PC-9 (cell line): Measurements from ENCODE around the gene PNMA8C. TPM values are rescaled to one million over a fixed set of nuclear protein-coding genes. Genes with fewer than 3 reads are reported as not detected.
"Not testable (repeated sequence)": the region's sequence is repeated elsewhere in the genome, so short reads cannot be mapped to it uniquely, and the experiment has no call there.

ENCODE experiments used
- BruUV-seq: library from RNA; stranded (reverse); fragments of 400-500 nt; replicated peaks from 2 replicates; lab custom pipeline; 2021; lab: Mats Ljungman, UMichigan
- CTCF ChIA-PET: fragments of 300-600 bp; sonication (Branson Sonifier 250); formaldehyde crosslinking; loops from one replicate; lab custom pipeline; 2022; ENCODE audit warnings: antibody characterized with exemption; lab: Charles Lee
- POLR2A ChIA-PET: fragments of 300-600 bp; sonication (Branson Sonifier 250); formaldehyde crosslinking; loops from one replicate; lab custom pipeline; 2022; ENCODE audit warnings: antibody characterized with exemption; ENCODE audit not compliant: unreplicated experiment; lab: Charles Lee
- DNase-seq, 2 experiments: peaks; one replicate each; pipeline versions ENCODE4 v3.0.0 to v3.0.0-alpha.2; 2015 to 2022; ENCODE audit warnings: mixed read lengths in 1 of 2
- H2AFZ ChIP-seq: fragments of 200-600 bp; sonication (generic); 2 replicates; pipeline ENCODE4 v1.8.1; 2017; ENCODE audit warnings: antibody characterized with exemption
- H3F3A ChIP-seq: fragments of 200-600 bp; sonication (generic); 2 replicates; pipeline ENCODE4 v1.8.1; 2017; ENCODE audit warnings: antibody characterized with exemption, mild to moderate bottlenecking, low read depth; ENCODE audit not compliant: insufficient read depth
- H3K27ac ChIP-seq: fragments of 200-600 bp; sonication (generic); 2 replicates; pipeline ENCODE4 v1.6.1; 2016; ENCODE audit warnings: mixed run types
- H3K27me3 ChIP-seq: fragments of 200-600 bp; sonication (generic); 2 replicates; pipeline ENCODE4 v1.6.1; 2016; ENCODE audit warnings: low read depth, mixed run types; ENCODE audit not compliant: insufficient read depth
- H3K36me3 ChIP-seq: fragments of 200-600 bp; sonication (generic); 2 replicates; pipeline ENCODE4 v1.6.1; 2016; ENCODE audit warnings: low read depth, mixed run types
- H3K4me1 ChIP-seq: fragments of 200-600 bp; sonication (generic); replicated peaks from 2 replicates; pipeline ENCODE4 v1.6.1; 2016; ENCODE audit warnings: mixed run types; ENCODE audit not compliant: insufficient read depth
- H3K4me2 ChIP-seq: fragments of 200-600 bp; sonication (generic); 2 replicates; pipeline ENCODE4 v1.6.1; 2017; ENCODE audit warnings: mixed run types
- H3K4me3 ChIP-seq: fragments of 200-600 bp; sonication (generic); 2 replicates; pipeline ENCODE4 v1.6.1; 2016; ENCODE audit warnings: mixed run types
- H3K79me2 ChIP-seq: fragments of 200-600 bp; sonication (generic); 2 replicates; pipeline ENCODE4 v1.6.1; 2017; ENCODE audit warnings: low read depth, mixed run types
- H3K9me2 ChIP-seq: fragments of 200-600 bp; sonication (generic); 2 replicates; pipeline ENCODE4 v1.8.1; 2017; ENCODE audit warnings: mild to moderate bottlenecking; ENCODE audit not compliant: insufficient read depth
- H3K9me3 ChIP-seq: fragments of 200-600 bp; sonication (generic); 2 replicates; pipeline ENCODE4 v1.8.1; 2016; ENCODE audit warnings: low read depth; ENCODE audit not compliant: insufficient read depth
- H4K20me1 ChIP-seq: fragments of 200-600 bp; sonication (generic); 2 replicates; pipeline ENCODE4 v1.8.1; 2017; ENCODE audit not compliant: insufficient read depth
- CTCF ChIP-seq: fragments of 200-600 bp; sonication (generic); conservative IDR thresholded peaks from 2 replicates; pipeline ENCODE4 v1.6.1; 2017; ENCODE audit warnings: mixed run types, antibody characterized with exemption, mild to moderate bottlenecking, moderate library complexity
- EZH2 ChIP-seq: fragments of 200-600 bp; sonication (generic); IDR thresholded peaks from 2 replicates; pipeline ENCODE4 v1.8.0; 2017; ENCODE audit warnings: antibody characterized with exemption, low read depth
- intact Hi-C: fragments of 100-400 bp; cut with micrococcal nuclease; formaldehyde crosslinking; loops from one replicate; pipeline ENCODE4 v1.10.0; 2022; ENCODE audit not compliant: unreplicated experiment
- total RNA-seq: library from RNA; stranded (reverse); gene quantifications from 2 replicates; pipeline ENCODE4 v1.2.3, GENCODE V29; 2021

The PNMA8C gene
- total RNA-seq, 1 experiment from 2014 or later = not detected

- Histone ChIP-seq H3K9me2 (no peaks in the 10 kb centered on the region), H3K27me3 (peaks cover 48% of the 10 kb centered on the region), H3K4me2 (no peak overlapping the region), H3K4me3 (no peak overlapping the region), H2AFZ (no peak overlapping the region), H3K9me3 (no peaks in the 10 kb centered on the region), H3F3A (no peaks in the 10 kb centered on the region), H3K79me2 (no peaks in the 10 kb centered on the region), H3K27ac (no peak overlapping the region), H4K20me1 (no peaks in the 10 kb centered on the region), H3K4me1 (no peaks in the 10 kb centered on the region), H3K36me3 (no peaks in the 10 kb centered on the region)
- CTCF ChIA-PET = interaction anchor here (1.2 kb wide), 1 partner anchor 69 kb away, joined by 6 read pairs; no protein-coding TSS in a partner anchor
- intact Hi-C loops = no loop called here
- POLR2A ChIA-PET = interaction anchor here (0.6 kb wide), 2 partner anchors 8 to 31 kb away, joined by 3 read pairs; partner anchors contain the start of gene CCDC8
- TF ChIP-seq CTCF (no peak), EZH2 (no peak)
- no peak for DNase-seq
- no TSS peak for BruUV-seq
These were observed 23.8 kb downstream of the PNMA8C start for GRCh38 chr19:46404753-46405468.

GRCh38 chr19:46404055-46404752 is 24.5 kb downstream of the PNMA8C start:
- no peak overlapping the region for H3K27ac ChIP-seq
- DNase-seq = no peak
- H3K79me2 ChIP-seq = no peaks in the 10 kb centered on the region
- H3K27me3 ChIP-seq = peaks cover 47% of the 10 kb centered on the region
- no peaks in the 10 kb centered on the region for H3K36me3 ChIP-seq
- no peaks in the 10 kb centered on the region for H3K9me3 ChIP-seq
- CTCF ChIA-PET = interaction anchor here (0.6 kb wide), 1 partner anchor 13 kb away, joined by 6 read pairs; no protein-coding TSS in a partner anchor
- H3K4me1 ChIP-seq = no peaks in the 10 kb centered on the region
- H4K20me1 ChIP-seq = no peaks in the 10 kb centered on the region
- no peaks in the 10 kb centered on the region for H3K9me2 ChIP-seq
- no peak overlapping the region for H3K4me3 ChIP-seq
- intact Hi-C loops = no loop called here
- TF ChIP-seq CTCF = no peak
- TF ChIP-seq EZH2 = no peak
- no peak overlapping the region for H3K4me2 ChIP-seq
- H2AFZ ChIP-seq = no peak overlapping the region
- POLR2A ChIA-PET = interaction anchor here (0.6 kb wide), 1 partner anchor 30 kb away, joined by 3 read pairs; no protein-coding TSS in a partner anchor
- no peaks in the 10 kb centered on the region for H3F3A ChIP-seq
- no TSS peak for BruUV-seq

GRCh38 chr19:46402725-46403124 is 26.0 kb downstream of the PNMA8C start:
- H3K4me1 ChIP-seq = no peaks in the 10 kb centered on the region
- intact Hi-C loops = loop anchor here (1.0 to 2.0 kb wide), 2 partner anchors 85 to 110 kb away; no protein-coding TSS in a partner anchor

GRCh38 chr19:46397801-46398479 is 30.8 kb downstream of the PNMA8C start:
- H3K27ac ChIP-seq, H3K9me2 ChIP-seq, BruUV-seq, H2AFZ ChIP-seq, H3K4me3 ChIP-seq, DNase-seq, intact Hi-C loops, POLR2A ChIA-PET, H3K79me2 ChIP-seq, H3K9me3 ChIP-seq, H3K4me2 ChIP-seq, H4K20me1 ChIP-seq, H3K4me1 ChIP-seq, H3K27me3 ChIP-seq, H3K36me3 ChIP-seq: not testable (repeated sequence)
- H3F3A ChIP-seq = peaks cover 15% of the 10 kb centered on the region
- CTCF ChIA-PET = interaction anchor here (0.6 kb wide), 2 partner anchors 79 to 140 kb away, joined by 5 to 10 read pairs; no protein-coding TSS in a partner anchor

More at GRCh38 chr19:46402725-46403124, 26.0 kb downstream of the PNMA8C start:
- H3K79me2 ChIP-seq = no peaks in the 10 kb centered on the region
- no peaks in the 10 kb centered on the region for H3K9me3 ChIP-seq
- no peaks in the 10 kb centered on the region for H3K9me2 ChIP-seq
- ChIA-PET POLR2A (no interaction called here), CTCF (interaction anchor here (0.7 to 0.8 kb wide), 2 partner anchors 85 to 567 kb away, joined by 3 to 4 read pairs; no protein-coding TSS in a partner anchor)
- H3K36me3 ChIP-seq = no peaks in the 10 kb centered on the region
- TF ChIP-seq EZH2 (no peak), CTCF (no peak)
- H2AFZ ChIP-seq = no peak overlapping the region
- H3K4me3 ChIP-seq = no peak overlapping the region
- peaks cover 41% of the 10 kb centered on the region for H3K27me3 ChIP-seq
- no peak overlapping the region for H3K4me2 ChIP-seq
- no TSS peak for BruUV-seq
- no peak for DNase-seq
- H3F3A ChIP-seq = no peaks in the 10 kb centered on the region
- H4K20me1 ChIP-seq = no peaks in the 10 kb centered on the region
- H3K27ac ChIP-seq = no peak overlapping the region
